Chondrocyte (in vitro differentiated cells): ENCODE measurements around the gene OR2M4. TPM values are rescaled to one million over a fixed set of nuclear protein-coding genes. Genes with fewer than 3 reads are reported as not detected.
"Not testable (repeated sequence)": the region's sequence is repeated elsewhere in the genome, so short reads cannot be mapped to it uniquely, and the experiment has no call there.

Experiments used
- DNase-seq: peaks from one replicate; pipeline ENCODE4 v3.0.0; 2021; ENCODE audit warnings: mixed read lengths, low spot score
- H3K27ac Mint-ChIP-seq: one replicate; pipeline ENCODE4 v1.8.0; 2021; ENCODE audit warnings: mild to moderate bottlenecking, moderate library complexity, mixed read lengths; ENCODE audit not compliant: unreplicated experiment
- H3K27me3 Mint-ChIP-seq: 2 replicates; pipeline ENCODE4 v1.8.0; 2021; ENCODE audit warnings: low read depth, mixed read lengths
- H3K36me3 Mint-ChIP-seq: 2 replicates; pipeline ENCODE4 v1.8.0; 2021; ENCODE audit warnings: low read depth, mixed read lengths
- H3K4me1 Mint-ChIP-seq: 2 replicates; pipeline ENCODE4 v1.8.0; 2021; ENCODE audit warnings: low read depth, mild to moderate bottlenecking, mixed read lengths
- H3K4me3 Mint-ChIP-seq: one replicate; pipeline ENCODE4 v1.8.0; 2021; ENCODE audit warnings: mild to moderate bottlenecking, moderate library complexity, mixed read lengths; ENCODE audit not compliant: unreplicated experiment
- H3K9me3 Mint-ChIP-seq: 2 replicates; pipeline ENCODE4 v1.8.0; 2021; ENCODE audit warnings: low read depth, mixed read lengths
- CTCF ChIP-seq: fragments of 200-600 bp; sonication (generic); IDR thresholded peaks from 2 replicates; pipeline ENCODE4 v1.5.0; 2021; ENCODE audit warnings: antibody characterized with exemption, mild to moderate bottlenecking, moderate library complexity
- total RNA-seq: library from RNA; stranded (reverse); gene quantifications from 3 replicates; pipeline ENCODE4 v1.2.1, GENCODE V29; 2021

Gene OR2M4
- total RNA-seq, 1 donor from 2014 or later, result not detected

- Mint-ChIP-seq H3K27me3 (no peaks in the 10 kb centered on the region), H3K4me3 (no peak overlapping the region), H3K9me3 (peaks cover 44% of the 10 kb centered on the region), H3K4me1 (no peaks in the 10 kb centered on the region), H3K36me3 (no peaks in the 10 kb centered on the region), H3K27ac (no peak overlapping the region)
- TF ChIP-seq CTCF, result peak; percentile 65
- DNase-seq, result no peak
These were observed 12.0 kb downstream of the OR2M4 start for GRCh38 chr1:248243204-248243603.

GRCh38 chr1:248259309-248259708, 28.1 kb downstream of the OR2M4 start:
- not testable (repeated sequence) for H3K4me3 Mint-ChIP-seq, H3K27me3 Mint-ChIP-seq, DNase-seq, H3K36me3 Mint-ChIP-seq, H3K4me1 Mint-ChIP-seq, H3K27ac Mint-ChIP-seq
- peaks cover 43% of the 10 kb centered on the region for H3K9me3 Mint-ChIP-seq

- DNase-seq, result no peak
- H3K27ac Mint-ChIP-seq, result no peak overlapping the region
- H3K9me3 Mint-ChIP-seq, result peaks cover 41% of the 10 kb centered on the region
- no peaks in the 10 kb centered on the region for H3K27me3 Mint-ChIP-seq
- no peak for TF ChIP-seq CTCF
- H3K4me1 Mint-ChIP-seq, result no peaks in the 10 kb centered on the region
- H3K36me3 Mint-ChIP-seq, result no peaks in the 10 kb centered on the region
- H3K4me3 Mint-ChIP-seq, result no peak overlapping the region
These were observed 37.0 kb downstream of the OR2M4 start for GRCh38 chr1:248268178-248268577.

- H3K4me3 Mint-ChIP-seq, H3K36me3 Mint-ChIP-seq, H3K27ac Mint-ChIP-seq, H3K27me3 Mint-ChIP-seq, H3K4me1 Mint-ChIP-seq: not testable (repeated sequence)
- DNase-seq, result peak; percentile 21
- peaks cover 36% of the 10 kb centered on the region for H3K9me3 Mint-ChIP-seq
These were observed 42.0 kb downstream of the OR2M4 start for GRCh38 chr1:248273225-248273624.

GRCh38 chr1:248277876-248278275, 46.7 kb downstream of the OR2M4 start, which contains the start of gene OR2T33:
OR2T33 (minus strand) TSS chr1:248277976; CDS start chr1:248273814, 4,162 bp downstream.
- no peak for DNase-seq
- no peak within 1 kb of the TSS for H3K4me3 Mint-ChIP-seq
- TF ChIP-seq CTCF, result no peak
- no peaks in the 10 kb centered on the region for H3K36me3 Mint-ChIP-seq
- no peaks in the 10 kb centered on the region for H3K4me1 Mint-ChIP-seq
- H3K27me3 Mint-ChIP-seq, result no peaks in the 10 kb centered on the region
- H3K9me3 Mint-ChIP-seq, result peaks cover 42% of the 10 kb centered on the region
- H3K27ac Mint-ChIP-seq, result no peak within 1 kb of the TSS

- Mint-ChIP-seq H3K36me3 (no peaks in the 10 kb centered on the region), H3K9me3 (peaks cover 49% of the 10 kb centered on the region), H3K27me3 (no peaks in the 10 kb centered on the region), H3K27ac (no peak overlapping the region), H3K4me1 (no peaks in the 10 kb centered on the region), H3K4me3 (no peak overlapping the region)
- no peak for TF ChIP-seq CTCF
- no peak for DNase-seq
These were observed 57.2 kb downstream of the OR2M4 start for GRCh38 chr1:248288391-248288790.

Other genes starting within 250 kb of the OR2M4 start
- not detected in 3 replicates for gene OR2L5, start 217.8 kb upstream of the OR2M4 start, total RNA-seq
- gene OR2L2, start 201.3 kb upstream of the OR2M4 start, total RNA-seq, result 0.07 TPM in 1 of 3 replicates, not detected in the others
- not detected in 3 replicates for gene OR2L3, start 184.6 kb upstream of the OR2M4 start, total RNA-seq
- not detected in 3 replicates for gene OR2L13, start 136.2 kb upstream of the OR2M4 start, total RNA-seq
- not detected in 3 replicates for gene OR2M5, start 86.3 kb upstream of the OR2M4 start, total RNA-seq
- not detected in 3 replicates for gene OR2M2, start 56.6 kb upstream of the OR2M4 start, total RNA-seq
- not detected in 3 replicates for gene OR2M3, start 34.2 kb upstream of the OR2M4 start, total RNA-seq
- gene OR2T33, start 46.6 kb downstream of the OR2M4 start, total RNA-seq, result not detected in 3 replicates
- not detected in 3 replicates for gene OR2T12, start 72.0 kb downstream of the OR2M4 start, total RNA-seq
- not detected in 3 replicates for gene OR2M7, start 93.2 kb downstream of the OR2M4 start, total RNA-seq
- gene OR14C36, start 117.4 kb downstream of the OR2M4 start, total RNA-seq, result not detected in 3 replicates
- gene OR2T4, start 130.2 kb downstream of the OR2M4 start, total RNA-seq, result not detected in 3 replicates
- gene OR2T6, start 144.3 kb downstream of the OR2M4 start, total RNA-seq, result not detected in 3 replicates
- gene OR2T1, start 171.6 kb downstream of the OR2M4 start, total RNA-seq, result not detected in 3 replicates
- gene OR2T2, start 214.2 kb downstream of the OR2M4 start, total RNA-seq, result not detected in 3 replicates
- not detected in 3 replicates for gene OR2T3, start 241.9 kb downstream of the OR2M4 start, total RNA-seq